ENCODE data around the gene PARD6B.
"Not testable (repeated sequence)": the region's sequence is repeated elsewhere in the genome, so short reads cannot be mapped to it uniquely, and the experiment has no call there.

The PARD6B gene

DNA sequence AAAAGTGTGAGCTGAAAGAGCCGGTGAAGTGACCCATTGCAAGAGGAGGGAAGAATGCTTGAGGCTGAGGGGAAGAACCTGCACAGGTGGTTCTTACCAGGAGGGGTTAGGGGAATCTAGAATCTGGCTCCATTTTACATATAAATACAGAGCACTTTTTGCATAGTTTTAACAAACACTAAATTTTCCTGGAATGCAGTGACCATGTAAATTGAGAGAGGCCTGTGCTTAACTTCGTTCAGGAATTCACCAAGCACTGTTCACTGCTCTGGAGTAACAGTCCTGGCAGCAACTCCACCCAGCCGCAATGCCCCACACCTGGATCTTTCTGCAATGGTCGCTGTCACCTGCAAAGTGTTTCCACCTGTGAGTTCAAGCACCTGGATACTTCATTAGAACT, 26.9 kb upstream of the PARD6B start:
- FAIRE-seq, result no peak

DNA sequence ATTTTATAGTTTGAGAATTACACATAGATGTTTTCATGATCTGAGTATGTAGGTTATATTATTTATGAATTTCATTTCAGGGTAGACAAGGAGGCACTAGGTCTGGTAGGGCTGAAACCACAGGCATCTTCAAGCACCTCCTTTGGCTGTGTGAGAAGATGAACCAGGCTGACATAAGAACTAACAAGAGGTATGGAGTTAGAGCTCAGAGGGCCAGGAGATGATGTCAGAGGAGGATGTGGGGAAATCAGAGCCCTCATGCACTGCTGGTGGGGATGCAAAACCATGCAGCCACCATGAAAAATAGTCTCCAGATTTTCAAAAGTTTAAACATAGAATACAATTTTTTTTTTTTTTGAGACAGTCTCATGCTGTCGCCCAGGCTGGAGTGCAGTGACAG, 26.4 kb upstream of the PARD6B start:
- FAIRE-seq, result no peak

DNA sequence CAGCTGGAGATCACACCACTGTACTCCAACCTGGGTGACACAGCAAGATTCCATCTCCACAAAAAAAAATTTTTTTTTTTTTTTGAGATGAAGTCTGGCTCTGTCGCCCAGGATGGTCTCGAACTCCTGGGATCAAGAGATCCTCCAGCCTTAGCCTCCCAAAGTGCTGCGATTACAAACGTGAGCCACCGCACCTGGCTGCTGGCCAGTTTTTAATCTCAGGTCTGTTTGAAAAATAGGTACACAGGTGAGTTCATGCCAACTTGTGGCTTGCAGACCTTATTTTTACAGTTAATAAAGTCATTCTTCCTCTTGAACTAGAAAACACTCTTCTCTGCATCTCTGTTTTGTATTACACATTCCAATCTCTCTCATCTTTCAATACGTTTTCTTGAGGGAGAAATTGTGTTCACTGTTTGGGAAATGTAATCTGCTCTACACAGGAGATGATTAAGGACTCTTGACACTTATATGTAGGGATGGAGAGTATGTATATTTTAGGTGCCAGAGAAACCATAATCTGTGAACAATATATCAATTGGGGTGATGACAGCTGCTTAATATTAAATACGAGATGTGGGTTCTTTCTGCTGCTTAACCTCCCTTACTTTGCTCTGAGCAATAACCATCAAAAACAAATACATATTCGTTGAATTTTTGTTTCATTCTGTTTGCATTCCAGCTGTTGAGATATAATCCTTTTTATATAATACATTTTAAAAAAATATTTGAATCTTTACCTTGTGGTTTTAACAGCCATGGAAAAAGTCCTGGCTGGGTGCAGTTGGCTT, 22.3 kb upstream of the PARD6B start:
- FAIRE-seq, result no peak

DNA sequence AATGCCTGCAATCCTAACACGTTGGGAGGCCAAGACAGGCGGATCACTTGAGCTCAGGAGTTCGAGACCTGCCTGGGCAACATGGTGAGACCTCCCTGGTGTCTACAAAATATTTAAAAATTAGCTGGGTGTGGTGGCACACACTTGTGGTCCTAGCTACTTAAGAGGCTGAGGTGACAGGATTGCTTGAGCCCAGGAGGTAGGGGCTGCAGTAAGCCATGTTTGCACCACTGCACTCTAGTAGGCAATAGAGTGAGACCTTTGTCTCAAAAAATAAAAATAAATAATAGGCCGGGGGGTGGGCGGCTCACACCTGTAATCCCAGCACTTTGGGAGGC, 21.8 kb upstream of the PARD6B start:
- FAIRE-seq, result no peak

DNA sequence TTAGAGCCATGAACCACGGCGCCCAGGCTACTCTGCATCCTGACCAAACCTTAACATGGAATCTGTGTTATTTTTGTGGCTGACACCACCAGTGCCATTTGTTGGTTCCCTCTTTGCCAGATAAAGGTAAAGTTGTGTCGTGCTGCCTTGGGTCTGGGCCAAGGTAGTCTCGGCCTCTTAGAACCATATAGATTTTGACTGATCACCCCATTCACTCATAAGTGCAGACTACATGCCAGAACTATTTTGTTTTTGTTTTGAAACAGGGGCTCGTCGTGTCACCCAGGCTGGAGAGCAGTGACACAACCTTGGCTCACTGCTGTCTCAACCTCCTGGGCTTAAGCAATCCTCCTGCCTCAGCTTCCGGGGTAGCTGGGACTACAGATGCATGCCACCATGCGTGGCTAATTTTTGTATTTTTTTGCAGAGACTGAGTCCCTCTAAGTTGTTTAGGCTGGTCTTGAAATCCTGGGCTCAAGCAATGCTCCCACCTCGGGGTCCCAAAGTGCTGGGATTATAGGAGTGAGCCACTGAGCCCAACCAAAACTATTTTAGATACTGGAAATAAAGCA, 20.8 kb upstream of the PARD6B start:
- no peak for FAIRE-seq

DNA sequence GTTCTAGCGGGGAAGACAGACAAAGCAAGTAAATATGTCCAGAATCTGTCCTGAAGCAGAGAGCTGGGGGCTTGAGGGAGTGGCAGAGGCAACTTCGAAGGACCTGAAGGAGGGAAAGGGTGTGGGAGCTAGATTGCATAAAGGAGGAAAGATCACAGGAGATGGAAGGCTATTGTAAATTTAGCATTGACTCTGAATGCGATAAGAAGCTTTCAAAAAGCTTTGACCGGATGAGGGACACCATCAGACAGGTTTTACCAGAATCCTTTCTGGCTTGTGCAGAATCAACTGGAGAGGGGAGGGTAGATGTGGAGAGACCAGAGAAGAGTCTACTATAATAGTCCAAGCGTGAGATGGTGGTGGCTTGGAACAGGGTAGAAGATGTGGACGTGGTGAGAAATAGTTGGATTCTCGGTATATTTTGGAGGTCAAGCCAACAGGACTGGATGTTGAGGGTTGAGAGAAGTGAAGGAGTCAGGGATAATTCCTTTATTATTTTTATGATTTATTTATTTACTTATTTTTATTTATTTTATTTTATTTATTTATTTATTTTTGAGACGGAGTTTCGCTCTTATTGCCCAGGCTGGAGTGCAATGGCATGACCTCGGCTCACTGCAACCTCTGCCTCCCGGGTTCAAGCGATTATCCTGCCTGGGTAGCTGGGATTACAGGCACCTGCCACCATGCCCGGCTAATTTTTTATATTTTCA, 20.1 kb upstream of the PARD6B start:
- no peak for FAIRE-seq

DNA sequence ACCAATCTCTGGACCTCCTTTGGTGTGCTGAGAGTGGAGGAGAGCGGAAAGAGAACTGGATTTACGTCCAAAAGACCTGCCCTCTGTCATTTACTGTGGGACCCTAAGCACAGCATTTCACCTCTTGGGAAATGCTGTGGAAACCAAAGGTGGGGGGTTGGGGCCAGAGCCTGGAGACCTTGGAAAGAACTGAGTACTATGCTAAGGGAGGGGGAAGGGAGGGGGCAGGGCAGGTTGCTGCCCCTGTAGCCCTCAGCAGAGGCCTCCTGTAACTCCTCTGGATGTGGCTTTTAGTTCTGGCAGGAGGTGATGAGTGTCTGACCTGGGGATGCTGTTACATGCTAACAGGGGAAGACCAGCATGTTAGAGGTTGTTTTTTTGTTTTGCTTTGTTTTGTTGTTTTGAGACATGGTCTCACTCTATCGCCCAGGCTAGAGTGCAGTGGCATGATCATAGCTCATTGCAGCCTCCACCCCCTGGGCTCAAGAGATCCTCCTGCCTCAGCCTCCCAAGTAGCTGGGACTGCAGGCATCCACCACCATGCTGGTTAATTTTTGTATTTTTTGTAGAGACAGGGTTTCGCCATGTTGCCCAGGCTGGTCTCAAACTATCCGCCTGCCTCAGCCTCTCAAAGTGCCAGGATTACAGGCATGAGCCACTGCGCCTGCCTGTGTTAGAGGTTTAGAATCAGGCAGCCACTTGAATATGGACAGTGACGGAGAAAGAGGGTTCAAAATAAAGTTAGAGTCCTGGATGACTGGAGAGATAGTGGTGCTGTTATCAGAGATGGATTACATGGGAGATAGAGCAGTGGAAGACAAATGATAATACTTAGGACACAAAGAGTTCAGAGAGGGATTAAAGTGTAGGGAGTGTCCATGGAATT, 18.4 kb upstream of the PARD6B start:
- no peak for FAIRE-seq

DNA sequence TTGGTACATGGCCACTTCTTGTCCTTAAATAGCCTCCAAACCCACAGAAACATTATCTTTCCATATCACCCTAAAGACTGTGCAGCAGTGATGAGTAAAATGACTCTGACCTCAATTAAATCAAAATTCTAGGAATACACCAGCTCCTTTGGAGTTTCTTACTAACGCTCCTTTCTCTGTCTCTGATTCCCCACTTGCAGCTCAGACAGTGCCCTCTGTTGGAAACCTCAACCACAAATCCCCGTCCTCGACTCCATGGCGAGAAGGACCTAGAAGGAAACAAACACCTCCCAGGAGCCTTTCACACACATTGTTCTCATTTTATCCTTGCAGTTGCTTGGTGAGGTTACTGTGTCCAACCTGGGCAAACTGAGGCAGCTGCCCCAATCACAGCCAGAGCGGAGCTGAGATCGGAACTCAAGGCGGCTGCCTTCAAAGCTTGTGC, 17.7 kb upstream of the PARD6B start:
- FAIRE-seq, result no peak

DNA sequence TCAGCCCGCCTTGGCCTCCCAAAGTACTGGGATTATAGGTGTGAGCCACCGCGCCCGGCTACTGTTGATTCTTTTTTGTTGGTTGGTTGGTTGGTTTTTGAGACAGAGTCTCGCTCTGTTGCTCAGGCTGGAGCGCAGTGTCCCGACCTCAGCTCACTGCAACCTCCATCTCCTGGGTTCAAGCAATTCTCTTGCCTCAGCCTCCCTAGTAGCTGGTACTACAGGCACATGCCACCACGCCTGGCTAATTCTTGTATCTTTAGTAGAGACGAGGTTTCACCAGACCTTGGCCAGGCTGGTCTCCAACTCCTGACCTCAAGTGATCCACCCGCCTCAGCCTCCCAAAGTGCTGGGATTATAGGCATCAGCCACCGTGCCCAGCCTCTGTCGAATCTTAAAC, 17.0 kb upstream of the PARD6B start:
- not testable (repeated sequence) for FAIRE-seq

DNA sequence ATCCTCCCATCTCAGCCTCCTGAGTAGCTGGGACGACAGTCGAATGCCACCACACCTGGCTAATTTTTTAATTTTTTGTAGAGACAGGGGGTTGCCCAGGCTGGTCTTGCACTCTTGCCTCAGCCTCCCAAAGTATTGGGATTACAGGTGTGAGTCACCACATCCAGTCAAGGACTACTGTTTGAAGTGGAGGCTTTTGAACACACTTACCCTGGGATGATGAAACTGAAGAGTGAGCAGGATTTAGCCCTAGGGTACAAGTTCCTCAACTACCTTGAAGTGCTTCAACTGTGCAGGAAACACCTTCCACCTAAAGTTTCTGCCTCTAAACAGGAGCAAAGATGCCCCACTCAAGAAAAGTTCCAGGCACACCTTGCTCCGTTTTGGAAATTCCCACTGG, 15.7 kb upstream of the PARD6B start:
- FAIRE-seq, result no peak

DNA sequence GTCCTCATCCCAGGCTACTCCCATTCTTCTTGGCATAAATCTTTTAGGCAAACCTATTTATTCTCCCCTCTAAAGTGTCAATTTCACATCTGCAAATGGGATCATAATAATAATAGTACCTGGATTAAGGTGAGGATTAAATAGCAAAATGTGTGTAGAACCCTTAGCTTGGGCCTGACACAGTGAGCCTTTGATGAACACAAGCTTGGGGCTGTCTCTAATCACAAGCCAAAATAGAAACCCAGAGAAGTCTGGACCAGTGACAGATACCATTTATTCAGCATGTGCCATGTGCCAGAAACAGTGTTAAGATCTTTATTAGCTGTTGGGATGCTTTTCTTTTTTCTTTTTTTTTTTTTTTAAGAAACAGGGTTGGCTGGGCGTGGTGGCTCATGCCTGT, 14.9 kb upstream of the PARD6B start:
- FAIRE-seq, result no peak

DNA sequence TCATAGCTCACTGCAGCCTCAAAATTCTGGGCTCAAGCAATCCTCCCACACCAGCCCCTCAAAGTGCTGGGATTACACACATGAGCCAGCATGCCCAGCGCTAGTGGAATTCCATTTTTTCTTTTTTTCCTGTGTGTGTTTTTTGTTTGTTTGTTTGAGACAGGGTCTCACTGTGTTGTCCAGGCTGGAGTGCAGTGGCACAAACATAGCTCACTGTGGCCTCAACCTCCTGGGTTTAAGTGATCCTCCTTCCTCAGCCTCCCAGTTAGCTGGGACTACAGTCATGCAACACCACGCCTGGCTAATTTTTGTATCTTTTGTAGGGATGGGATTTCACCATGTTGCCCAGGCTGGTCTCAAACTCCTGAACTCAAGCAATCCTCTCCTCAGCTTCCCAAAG, 14.1 kb upstream of the PARD6B start:
- no peak for FAIRE-seq

DNA sequence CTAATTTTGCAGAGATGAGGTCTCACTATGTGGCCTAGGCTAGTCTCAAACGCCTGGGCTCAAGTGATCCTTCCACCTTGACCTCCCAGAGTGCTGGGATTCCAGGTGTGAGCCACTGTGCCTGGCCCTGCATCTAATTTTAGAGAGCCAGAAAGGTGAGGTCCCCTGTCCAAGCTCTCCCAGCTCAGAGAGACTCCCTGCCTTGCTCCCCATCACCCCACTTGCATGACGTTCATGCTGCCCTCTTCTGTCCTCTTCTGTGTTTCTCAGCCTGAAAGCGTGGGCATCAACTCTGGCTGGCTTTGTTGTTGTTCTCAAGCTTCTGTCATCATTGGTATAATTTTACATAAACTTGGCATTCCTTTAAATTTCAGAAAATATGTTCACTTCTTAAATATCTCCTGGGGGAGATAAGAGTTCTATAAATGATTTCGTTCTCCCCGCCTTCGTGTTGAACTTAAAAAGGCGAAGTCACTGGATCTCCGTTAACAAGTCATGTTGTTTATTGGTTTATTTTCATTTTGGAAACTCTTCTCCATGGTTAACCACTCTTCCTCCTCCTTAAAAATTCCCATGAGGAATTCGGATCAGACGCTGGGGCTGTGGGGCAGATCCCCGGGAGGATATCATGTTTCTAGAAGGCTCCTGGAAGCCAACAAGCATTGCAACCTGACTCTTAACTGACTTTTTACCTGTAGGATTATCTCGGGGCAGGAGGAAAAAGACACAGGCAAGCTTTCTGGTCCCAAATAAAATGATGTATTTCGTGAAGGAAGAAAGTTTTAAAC, 13.2 kb upstream of the PARD6B start:
- FAIRE-seq, result no peak

DNA sequence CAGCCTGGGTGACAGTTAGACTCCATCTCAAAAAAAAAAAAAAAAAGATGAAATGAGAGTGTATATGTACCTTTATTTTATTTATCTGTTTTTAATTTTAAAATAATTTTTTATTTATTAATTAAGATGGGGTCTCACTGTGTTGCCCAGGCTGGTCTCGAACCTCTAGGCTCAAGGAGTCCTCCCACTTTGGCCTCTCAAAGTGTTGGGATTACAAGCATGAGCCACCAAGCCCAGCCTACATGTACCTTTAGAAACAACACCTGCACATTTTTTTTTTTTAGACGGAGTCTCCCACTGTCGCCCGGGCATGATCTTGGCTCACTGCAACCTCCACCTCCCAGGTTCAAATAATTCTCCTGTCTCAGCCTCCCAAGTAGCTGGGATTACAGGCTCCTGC, 12.1 kb upstream of the PARD6B start:
- FAIRE-seq, result no peak

DNA sequence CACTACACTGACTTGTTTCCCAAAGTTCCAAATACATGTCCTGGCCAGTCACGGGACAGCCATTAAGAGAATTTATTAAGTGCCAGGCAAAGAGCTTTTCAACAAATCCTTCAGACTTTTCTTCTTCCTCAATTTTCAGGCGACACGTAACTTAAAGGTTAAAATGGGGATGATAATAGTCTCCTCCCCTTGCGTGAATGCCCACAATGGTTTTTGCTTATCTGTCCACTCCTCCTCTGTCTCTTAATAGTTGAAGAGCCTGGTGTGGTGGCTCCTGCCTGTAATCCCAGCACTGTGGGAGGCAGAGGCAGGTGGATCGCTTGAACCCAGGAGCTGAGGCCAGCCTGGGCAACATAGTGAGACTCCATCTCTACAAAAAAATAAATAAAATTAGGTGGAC, 11.4 kb upstream of the PARD6B start:
- FAIRE-seq, result no peak

DNA sequence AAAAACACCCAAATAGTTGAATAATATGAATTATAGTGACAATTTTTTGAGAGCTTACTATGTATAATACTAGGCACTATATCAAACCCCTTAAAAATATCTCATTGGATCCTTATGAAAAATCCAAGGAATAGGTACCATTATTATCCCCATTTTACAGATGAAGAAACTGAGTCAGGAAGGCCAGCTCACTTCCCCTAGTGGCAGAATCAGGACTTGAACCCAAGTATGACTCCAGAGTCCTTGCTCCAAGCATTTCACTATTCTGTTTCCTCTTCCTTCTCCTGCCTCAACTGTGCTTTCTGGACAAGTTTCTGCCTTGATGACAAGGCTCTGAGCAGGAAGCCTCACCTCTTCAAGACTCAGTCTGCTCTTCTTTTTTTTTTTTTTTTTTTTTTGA, 10.8 kb upstream of the PARD6B start:
- no peak for FAIRE-seq

DNA sequence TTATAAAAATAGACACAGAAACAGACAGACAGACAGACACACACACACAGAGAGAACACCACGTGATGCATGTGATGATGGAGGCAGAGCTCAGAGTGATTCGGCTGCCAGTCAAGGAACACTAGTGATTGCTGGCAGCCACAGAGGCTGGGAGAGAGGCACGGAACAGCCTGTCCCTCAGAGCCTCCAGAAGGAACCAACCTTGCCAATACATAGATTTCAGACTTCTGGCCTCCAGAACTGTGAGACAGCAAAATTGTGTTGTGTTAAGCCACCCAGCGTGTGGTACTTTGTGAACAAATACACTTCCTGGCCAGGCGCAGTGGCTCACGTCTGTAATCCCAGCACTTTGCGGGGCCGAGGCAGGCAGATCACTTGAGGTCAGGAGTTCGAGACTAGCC, 9.5 kb upstream of the PARD6B start:
- no peak for FAIRE-seq

DNA sequence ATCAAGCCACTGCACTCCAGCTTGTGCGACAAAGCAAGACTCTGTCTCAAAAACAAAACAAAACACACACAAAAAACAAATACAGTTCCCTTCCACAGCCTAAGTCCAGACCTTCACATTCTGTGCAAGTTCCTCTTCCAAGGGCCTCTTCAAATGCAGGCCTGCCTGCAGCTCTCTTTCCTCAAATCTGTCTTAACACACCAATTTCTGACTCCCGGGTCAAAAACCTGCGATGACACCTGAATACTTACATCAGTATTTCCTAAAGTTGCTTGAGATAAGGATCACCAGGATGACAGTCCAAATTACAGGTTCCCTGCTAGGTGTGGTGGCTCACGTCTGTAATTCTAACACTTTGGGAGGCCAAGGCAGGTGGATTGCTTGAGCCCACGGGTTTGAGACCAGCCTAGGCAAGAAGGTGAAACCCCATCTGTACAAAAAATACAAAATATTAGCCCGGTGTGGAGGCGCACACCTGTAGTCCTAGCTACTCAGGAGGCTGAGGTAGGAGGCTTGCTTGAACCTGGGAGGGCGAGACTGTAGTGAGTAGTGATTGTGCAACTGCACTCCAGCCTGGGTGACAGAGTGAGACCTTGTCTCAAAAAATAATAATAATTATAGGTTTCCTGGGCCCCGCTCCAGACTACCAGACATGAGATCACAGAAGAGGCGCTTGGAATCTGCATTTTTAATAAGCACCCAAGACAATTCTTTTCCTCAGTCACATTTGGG, 8.8 kb upstream of the PARD6B start:
- FAIRE-seq, result no peak

DNA sequence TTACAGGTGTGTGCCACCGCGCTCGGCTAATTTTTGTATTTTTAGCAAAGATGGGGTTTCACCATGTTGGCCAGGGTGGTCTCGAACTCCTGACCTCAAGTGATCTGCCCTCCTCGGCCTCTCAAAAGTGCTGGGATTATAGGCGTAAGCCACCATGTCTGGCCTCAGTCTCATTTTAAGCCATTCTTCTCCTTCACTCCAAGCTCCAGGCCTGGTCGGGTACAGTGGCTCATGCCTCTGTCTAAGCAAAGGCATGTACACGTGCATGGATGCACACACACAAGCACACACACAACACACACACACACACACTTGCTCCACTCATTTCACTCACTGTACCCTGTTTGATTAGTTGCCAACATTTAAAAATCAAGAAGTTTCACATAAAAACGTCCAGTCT, 7.7 kb upstream of the PARD6B start:
- FAIRE-seq, result no peak

DNA sequence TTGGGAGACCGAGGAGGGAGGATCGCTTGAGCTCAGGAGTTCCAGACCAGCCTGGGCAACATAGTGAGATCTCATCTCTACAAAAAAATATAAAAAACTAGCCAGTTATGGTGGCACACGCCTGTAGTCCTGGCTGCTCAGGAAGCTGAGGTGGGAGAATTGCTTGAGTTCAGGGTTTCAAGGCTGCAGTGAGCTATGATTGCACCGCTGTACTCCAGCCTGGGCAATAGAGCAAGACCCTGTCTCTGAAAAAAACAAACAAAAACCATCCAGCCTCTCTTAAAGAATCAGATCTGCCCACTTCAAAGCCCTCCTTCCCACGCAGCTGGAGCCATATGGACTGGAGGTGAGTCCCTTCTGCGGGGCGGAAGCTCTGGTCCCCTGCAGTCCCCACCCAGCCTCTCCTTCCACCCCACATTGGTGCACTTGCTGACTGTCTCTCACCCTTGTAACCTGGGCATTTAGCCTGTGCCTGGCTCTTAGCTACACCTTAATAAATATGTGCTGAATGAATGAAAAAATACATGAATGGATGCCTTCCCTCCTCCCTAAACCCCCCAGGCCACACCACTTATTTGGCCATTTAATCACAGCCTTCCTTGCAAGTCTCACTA, 7.2 kb upstream of the PARD6B start:
- no peak for FAIRE-seq

All from islet of Langerhans (tissue), 1 donor.